Measurements from ENCODE around the gene VAMP4.

VAMP4 gene

GRCh38 chr1:171653796-171654195 is 88.1 kb downstream of the VAMP4 start:
- ATAC-seq: no peak
- TF ChIP-seq, protein P1, sequence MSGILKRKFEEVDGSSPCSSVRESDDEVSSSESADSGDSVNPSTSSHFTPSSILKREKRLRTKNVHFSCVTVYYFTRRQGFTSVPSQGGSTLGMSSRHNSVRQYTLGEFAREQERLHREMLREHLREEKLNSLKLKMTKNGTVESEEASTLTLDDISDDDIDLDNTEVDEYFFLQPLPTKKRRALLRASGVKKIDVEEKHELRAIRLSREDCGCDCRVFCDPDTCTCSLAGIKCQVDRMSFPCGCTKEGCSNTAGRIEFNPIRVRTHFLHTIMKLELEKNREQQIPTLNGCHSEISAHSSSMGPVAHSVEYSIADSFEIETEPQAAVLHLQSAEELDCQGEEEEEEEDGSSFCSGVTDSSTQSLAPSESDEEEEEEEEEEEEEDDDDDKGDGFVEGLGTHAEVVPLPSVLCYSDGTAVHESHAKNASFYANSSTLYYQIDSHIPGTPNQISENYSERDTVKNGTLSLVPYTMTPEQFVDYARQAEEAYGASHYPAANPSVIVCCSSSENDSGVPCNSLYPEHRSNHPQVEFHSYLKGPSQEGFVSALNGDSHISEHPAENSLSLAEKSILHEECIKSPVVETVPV (CRISPR knock-in tag; IDR thresholded peaks at IDR 0.05): no peak
- TF ChIP-seq ZNF70 (CRISPR knock-in tag; IDR thresholded peaks at IDR 0.05): no peak
- no peak for TF ChIP-seq ESRRG (CRISPR knock-in tag; IDR thresholded peaks at IDR 0.05)
- no peak for TF ChIP-seq CSDC2 (CRISPR knock-in tag; IDR thresholded peaks at IDR 0.05)
- no peak for TF ChIP-seq ZNF565 (CRISPR knock-in tag; conservative IDR thresholded peaks at IDR 0.05; ENCODE audit: low read depth)
- no peak for TF ChIP-seq GLIS3 (CRISPR knock-in tag; IDR thresholded peaks at IDR 0.05)
- no peak for TF ChIP-seq OSR1 (CRISPR knock-in tag; IDR thresholded peaks at IDR 0.05)
- no peak for TF ChIP-seq ARNTL (CRISPR knock-in tag; IDR thresholded peaks at IDR 0.05; ENCODE audit: borderline replicate concordance, low read depth)
- TF ChIP-seq ZFP3 (CRISPR knock-in tag; IDR thresholded peaks at IDR 0.05): no peak
- no peak for TF ChIP-seq SNAI2 (CRISPR knock-in tag; IDR thresholded peaks at IDR 0.05)
- TF ChIP-seq TCF4 (CRISPR knock-in tag; IDR thresholded peaks at IDR 0.05; ENCODE audit: borderline replicate concordance): no peak
- TF ChIP-seq TOX (CRISPR knock-in tag; IDR thresholded peaks at IDR 0.05; ENCODE audit: borderline replicate concordance): no peak
- TF ChIP-seq, protein P2, sequence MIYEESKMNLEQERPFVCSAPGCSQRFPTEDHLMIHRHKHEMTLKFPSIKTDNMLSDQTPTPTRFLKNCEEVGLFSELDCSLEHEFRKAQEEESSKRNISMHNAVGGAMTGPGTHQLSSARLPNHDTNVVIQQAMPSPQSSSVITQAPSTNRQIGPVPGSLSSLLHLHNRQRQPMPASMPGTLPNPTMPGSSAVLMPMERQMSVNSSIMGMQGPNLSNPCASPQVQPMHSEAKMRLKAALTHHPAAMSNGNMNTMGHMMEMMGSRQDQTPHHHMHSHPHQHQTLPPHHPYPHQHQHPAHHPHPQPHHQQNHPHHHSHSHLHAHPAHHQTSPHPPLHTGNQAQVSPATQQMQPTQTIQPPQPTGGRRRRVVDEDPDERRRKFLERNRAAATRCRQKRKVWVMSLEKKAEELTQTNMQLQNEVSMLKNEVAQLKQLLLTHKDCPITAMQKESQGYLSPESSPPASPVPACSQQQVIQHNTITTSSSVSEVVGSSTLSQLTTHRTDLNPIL (CRISPR knock-in tag; IDR thresholded peaks at IDR 0.05; ENCODE audit: low read depth): no peak
- no peak for TF ChIP-seq TSHZ2 (CRISPR knock-in tag; IDR thresholded peaks at IDR 0.05)

DNA sequence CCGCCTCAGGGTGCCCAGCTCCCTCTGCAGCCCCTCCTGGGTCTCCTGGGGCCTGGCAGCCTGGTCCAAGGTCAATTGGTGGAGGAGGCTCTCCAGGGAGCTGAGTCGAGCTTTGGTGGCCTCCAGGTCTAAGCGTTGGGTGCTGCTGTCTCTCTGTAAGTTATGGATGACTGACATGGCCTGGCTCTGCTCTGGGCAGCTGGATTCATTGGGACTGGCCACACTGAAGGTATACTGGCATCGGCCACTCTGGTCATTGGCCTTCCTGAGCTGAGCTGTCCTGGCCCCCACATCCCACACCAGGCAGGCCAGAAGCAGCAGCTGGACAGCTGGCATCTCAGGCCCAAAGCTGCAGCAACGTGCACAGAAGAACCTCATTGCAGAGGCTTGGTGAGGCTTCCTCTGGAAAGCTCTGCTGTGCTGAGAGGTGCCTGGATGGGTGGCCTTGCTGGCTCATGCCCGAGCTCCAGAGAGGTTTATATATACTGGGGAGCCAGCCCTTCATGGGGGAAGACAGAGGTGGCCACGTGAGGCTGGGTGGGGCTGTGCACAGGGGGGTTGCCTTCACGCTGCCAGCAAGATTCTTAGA is 89.5 kb downstream of the VAMP4 start, which contains the start of gene MYOC:
TSS of gene MYOC (minus strand) at position 455 of the 589 bp plus-strand sequence. CDS start at position 378, 77 bp downstream.
- ATAC-seq: no peak
- TF ChIP-seq TSHZ2 (CRISPR knock-in tag; IDR thresholded peaks at IDR 0.05) (no peak), ARNTL (CRISPR knock-in tag; IDR thresholded peaks at IDR 0.05; ENCODE audit: borderline replicate concordance, low read depth) (no peak), SNAI2 (CRISPR knock-in tag; IDR thresholded peaks at IDR 0.05) (no peak), ISL1 (CRISPR knock-in tag; IDR thresholded peaks at IDR 0.05) (no peak), GLIS3 (CRISPR knock-in tag; IDR thresholded peaks at IDR 0.05) (no peak), TOX (CRISPR knock-in tag; IDR thresholded peaks at IDR 0.05; ENCODE audit: borderline replicate concordance) (no peak), POU6F1 (CRISPR knock-in tag; IDR thresholded peaks at IDR 0.05; ENCODE audit: borderline replicate concordance, low read depth) (no peak), ZFP30 (CRISPR knock-in tag; IDR thresholded peaks at IDR 0.05) (no peak), PPARA (CRISPR knock-in tag; IDR thresholded peaks at IDR 0.05; ENCODE audit: borderline replicate concordance) (no peak), ZC3H10 (CRISPR knock-in tag; IDR thresholded peaks at IDR 0.05) (no peak)
